HepG2 (cell line): Measurements from ENCODE around the gene DUS3L.

Experiments used
- ARNTL ChIP-seq: sonication (generic); formaldehyde crosslinking; IDR thresholded peaks from 2 replicates; pipeline ENCODE4 v1.4.0; 2020; ENCODE audit warnings: mild to moderate bottlenecking, missing genetic modification reagents
- TBP ChIP-seq: sonication (generic); formaldehyde crosslinking; IDR thresholded peaks from 2 replicates; pipeline ENCODE4 v1.5.0; 2020; ENCODE audit warnings: missing genetic modification reagents
- TCF7 ChIP-seq: sonication (generic); IDR thresholded peaks from 2 replicates; pipeline ENCODE4 v1.6.1; 2016; ENCODE audit warnings: antibody characterized with exemption, low read depth
- TF ChIP-seq, protein P1 (sequence below): sonication (generic); formaldehyde crosslinking; IDR thresholded peaks from 2 replicates; pipeline ENCODE4 v1.5.0; 2020; ENCODE audit warnings: mild to moderate bottlenecking, missing genetic modification reagents, moderate library complexity

DNA sequence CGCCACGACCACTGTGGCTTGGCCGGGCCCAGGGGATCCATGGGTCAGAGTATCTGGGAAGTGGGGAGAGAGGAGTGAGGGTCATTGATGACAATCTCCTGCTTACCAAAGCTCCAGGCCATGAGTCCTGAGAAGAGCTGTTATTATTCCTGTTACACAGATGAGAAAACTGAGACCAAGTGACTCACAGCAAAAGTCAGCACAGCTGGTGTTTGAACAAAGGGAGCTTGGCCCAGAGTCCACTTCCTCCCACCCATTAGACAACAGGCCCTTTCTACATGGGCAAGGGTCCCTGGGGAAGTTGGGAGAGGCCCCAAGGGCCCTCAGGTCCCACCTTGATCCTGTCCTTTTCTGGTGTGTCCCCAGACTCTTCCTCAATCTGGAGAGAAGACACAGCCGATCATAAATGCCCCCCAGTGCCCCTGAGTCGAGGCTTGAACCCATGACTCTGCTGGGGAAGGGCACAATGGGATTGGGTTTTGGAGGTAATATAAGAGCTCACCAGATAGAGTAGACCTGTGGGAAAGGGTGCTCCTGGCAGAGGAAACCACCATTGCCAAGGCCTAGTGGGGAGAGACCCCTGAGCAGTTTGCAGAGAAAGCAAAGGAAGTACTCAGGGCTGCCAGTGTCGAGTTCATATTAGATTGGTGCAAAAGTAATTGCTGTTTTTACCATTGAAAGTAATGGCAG lies 41.7 kb upstream of the DUS3L start:
- TF ChIP-seq TBP (no peak), TCF7 (no peak), ARNTL (no peak)
- TF ChIP-seq, protein P1, sequence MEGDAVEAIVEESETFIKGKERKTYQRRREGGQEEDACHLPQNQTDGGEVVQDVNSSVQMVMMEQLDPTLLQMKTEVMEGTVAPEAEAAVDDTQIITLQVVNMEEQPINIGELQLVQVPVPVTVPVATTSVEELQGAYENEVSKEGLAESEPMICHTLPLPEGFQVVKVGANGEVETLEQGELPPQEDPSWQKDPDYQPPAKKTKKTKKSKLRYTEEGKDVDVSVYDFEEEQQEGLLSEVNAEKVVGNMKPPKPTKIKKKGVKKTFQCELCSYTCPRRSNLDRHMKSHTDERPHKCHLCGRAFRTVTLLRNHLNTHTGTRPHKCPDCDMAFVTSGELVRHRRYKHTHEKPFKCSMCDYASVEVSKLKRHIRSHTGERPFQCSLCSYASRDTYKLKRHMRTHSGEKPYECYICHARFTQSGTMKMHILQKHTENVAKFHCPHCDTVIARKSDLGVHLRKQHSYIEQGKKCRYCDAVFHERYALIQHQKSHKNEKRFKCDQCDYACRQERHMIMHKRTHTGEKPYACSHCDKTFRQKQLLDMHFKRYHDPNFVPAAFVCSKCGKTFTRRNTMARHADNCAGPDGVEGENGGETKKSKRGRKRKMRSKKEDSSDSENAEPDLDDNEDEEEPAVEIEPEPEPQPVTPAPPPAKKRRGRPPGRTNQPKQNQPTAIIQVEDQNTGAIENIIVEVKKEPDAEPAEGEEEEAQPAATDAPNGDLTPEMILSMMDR (CRISPR knock-in tag): no peak
